ENCODE results near the gene COA5.

DNA sequence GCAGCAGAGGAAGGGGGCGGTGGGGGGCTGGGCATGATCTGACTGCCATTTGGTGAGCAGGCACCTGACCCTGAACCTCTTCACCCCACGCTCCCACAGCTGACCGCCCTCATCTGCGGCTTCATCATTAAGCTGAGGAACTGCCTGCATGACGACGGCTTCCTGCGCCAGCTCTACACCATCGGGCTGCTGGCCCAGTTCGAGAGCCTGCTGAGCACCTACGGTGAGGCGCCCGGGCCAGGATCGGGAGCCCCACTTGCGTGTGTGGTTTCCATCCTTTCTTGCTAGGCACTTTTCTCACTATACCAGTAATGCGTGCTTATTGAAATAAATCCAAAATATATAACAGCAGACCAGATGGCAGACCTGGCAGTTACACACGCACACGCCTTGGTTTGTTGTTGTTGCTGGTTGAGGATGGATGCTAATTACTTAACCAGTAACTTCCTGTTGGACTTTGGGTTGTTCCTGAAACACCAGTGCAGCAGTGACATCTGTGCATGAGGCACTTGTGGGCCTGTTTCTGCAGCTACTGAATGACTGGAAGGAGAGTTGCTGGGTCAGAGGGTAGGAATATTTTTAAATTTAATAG lies 43.7 kb downstream of the COA5 start:
- no peak for TF ChIP-seq POLR2A (IDR thresholded peaks at IDR 0.05; ENCODE audit: low read depth, low read length)
- TF ChIP-seq TAF1 (IDR thresholded peaks at IDR 0.05; ENCODE audit: borderline replicate concordance, low read depth, low read length): no peak
